ENCODE measurements around the gene SLC25A6.

DNA sequence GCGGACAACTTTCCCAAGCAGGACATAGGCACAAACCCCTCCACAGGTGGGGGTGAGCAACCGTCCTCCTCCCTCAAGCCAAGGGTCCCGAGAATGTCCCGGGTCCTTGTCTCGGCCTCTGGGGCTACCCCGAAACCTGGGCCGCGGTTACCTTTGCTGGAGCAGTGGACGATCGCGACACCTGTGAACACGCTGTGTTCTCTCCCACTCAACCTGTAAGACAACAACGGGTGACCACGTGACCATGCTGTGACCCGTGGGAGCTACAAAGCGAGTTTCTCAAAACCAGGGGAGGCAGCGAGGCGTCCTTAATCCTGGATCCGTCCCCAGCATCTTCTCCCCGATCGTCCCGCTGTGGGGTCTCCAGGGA is 42.9 kb upstream of the SLC25A6 start:
- TF ChIP-seq, protein P1, sequence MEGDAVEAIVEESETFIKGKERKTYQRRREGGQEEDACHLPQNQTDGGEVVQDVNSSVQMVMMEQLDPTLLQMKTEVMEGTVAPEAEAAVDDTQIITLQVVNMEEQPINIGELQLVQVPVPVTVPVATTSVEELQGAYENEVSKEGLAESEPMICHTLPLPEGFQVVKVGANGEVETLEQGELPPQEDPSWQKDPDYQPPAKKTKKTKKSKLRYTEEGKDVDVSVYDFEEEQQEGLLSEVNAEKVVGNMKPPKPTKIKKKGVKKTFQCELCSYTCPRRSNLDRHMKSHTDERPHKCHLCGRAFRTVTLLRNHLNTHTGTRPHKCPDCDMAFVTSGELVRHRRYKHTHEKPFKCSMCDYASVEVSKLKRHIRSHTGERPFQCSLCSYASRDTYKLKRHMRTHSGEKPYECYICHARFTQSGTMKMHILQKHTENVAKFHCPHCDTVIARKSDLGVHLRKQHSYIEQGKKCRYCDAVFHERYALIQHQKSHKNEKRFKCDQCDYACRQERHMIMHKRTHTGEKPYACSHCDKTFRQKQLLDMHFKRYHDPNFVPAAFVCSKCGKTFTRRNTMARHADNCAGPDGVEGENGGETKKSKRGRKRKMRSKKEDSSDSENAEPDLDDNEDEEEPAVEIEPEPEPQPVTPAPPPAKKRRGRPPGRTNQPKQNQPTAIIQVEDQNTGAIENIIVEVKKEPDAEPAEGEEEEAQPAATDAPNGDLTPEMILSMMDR (optimal IDR thresholded peaks at IDR 0.05 in 1 of 3, IDR thresholded peaks at IDR 0.05 in 1 of 3, conservative IDR thresholded peaks at IDR 0.05 in 1 of 3; ENCODE audit: extremely low read depth in 1 of 3, insufficient read depth in 2 of 3, low read length in 3 of 3): no peak
- no peak for TF ChIP-seq EZH2 (IDR thresholded peaks at IDR 0.05; ENCODE audit: low read length)

Measured in keratinocyte (primary cell).